Stimulated activated naive B cell treated with anti-CD40 and anti-IgM and Interleukin-4, amounts not matched to agents 10 μg/mL and 1 μg/mL and 100 μg/mL, for 72 hours (primary cell): ENCODE results near the gene LINGO1.
A peak's percentile ranks its signal among the peaks of the same experiment; 100 is the strongest.

Experiments
- ATAC-seq, 2 donors: fragments of 150-1000 bp; cut with Tn5 transposase; replicated peaks; 2 replicates each; pipeline ENCODE4 v1.10.0; 2021; ENCODE audit warnings: moderate library complexity in 1 of 2
- DNase-seq: peaks from one replicate; pipeline ENCODE4 v3.0.0; 2021
- H3K27ac Mint-ChIP-seq: one replicate; pipeline ENCODE4 v1.8.0; 2022; ENCODE audit warnings: mild to moderate bottlenecking, mixed read lengths
- H3K27me3 Mint-ChIP-seq, 2 donors: one replicate each; pipeline ENCODE4 v1.8.0; 2022; ENCODE audit warnings: mixed read lengths in 2 of 2
- H3K36me3 Mint-ChIP-seq, 2 donors: one replicate each; pipeline ENCODE4 v1.8.0; 2022; ENCODE audit warnings: mixed read lengths in 2 of 2, mild to moderate bottlenecking in 1 of 2
- H3K4me1 Mint-ChIP-seq, 2 donors: one replicate each; pipeline ENCODE4 v1.8.0; 2022; ENCODE audit warnings: mixed read lengths in 2 of 2, mild to moderate bottlenecking in 1 of 2
- H3K4me3 Mint-ChIP-seq, 2 donors: one replicate each; pipeline ENCODE4 v1.8.0; 2022; ENCODE audit warnings: mild to moderate bottlenecking in 2 of 2, mixed read lengths in 2 of 2, moderate library complexity in 1 of 2
- H3K9me3 Mint-ChIP-seq, 2 donors: one replicate each; pipeline ENCODE4 v1.8.0; 2022; ENCODE audit warnings: mixed read lengths in 2 of 2, mild to moderate bottlenecking in 1 of 2

The LINGO1 gene

DNA sequence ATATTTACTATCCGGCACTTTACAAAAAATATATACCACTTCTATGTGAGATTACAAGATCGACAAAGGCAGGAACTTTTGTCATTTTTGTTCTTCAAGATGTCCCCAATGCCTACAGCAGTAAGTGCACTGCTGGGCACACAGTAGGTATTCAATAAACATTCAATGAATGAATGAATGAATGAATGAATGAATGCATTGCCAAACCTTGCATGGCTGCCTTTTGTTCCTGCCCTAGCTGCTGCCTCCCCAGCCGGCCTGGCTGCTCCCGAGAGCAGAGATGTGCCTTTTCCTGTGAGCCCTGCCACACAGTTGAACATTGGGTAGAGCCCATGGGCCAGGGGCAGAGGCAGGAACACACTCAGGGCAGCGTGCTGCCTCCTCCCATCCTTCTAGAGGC is 37.5 kb downstream of the LINGO1 start:
- Mint-ChIP-seq H3K4me3 (no peak overlapping the region), H3K4me1 (no peaks in the 10 kb centered on the region), H3K36me3 (no peaks in the 10 kb centered on the region), H3K9me3 (no peaks in the 10 kb centered on the region), H3K27ac (no peak overlapping the region), H3K27me3 (peaks cover 0 to 4% of the 10 kb centered on the region in 2 donors)
- ATAC-seq (no peak), DNase-seq (no peak)

DNA sequence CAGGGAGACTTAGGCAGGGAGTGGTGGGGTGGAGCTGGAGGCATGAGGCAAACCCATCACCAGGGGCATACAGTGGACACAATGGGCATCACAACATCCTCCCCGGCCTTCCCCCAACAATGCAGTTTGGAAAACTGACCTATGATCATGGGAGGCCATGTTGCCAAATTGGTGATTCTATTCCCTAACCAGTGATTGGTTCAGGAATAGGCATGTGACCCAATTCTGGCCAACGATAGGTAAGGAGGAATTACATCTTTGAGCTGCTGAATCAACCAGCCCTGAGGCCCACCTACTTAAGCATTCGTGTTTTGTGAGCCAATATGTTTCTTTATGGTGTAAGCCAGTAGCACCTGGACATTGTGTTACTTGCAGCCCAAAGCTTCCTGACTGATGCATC is 40.0 kb downstream of the LINGO1 start:
- H3K4me3 Mint-ChIP-seq = no peak overlapping the region
- H3K4me1 Mint-ChIP-seq = no peaks in the 10 kb centered on the region
- DNase-seq = no peak
- no peaks in the 10 kb centered on the region for H3K36me3 Mint-ChIP-seq
- peaks cover 0 to 21% of the 10 kb centered on the region in 2 donors for H3K27me3 Mint-ChIP-seq
- H3K9me3 Mint-ChIP-seq = no peaks in the 10 kb centered on the region
- H3K27ac Mint-ChIP-seq = no peak overlapping the region
- no peak for ATAC-seq

GRCh38 chr15:77591968-77592613 is 40.6 kb downstream of the LINGO1 start:
- H3K27ac Mint-ChIP-seq = no peak overlapping the region
- no peaks in the 10 kb centered on the region for H3K4me1 Mint-ChIP-seq
- no peak for ATAC-seq
- no peaks in the 10 kb centered on the region for H3K9me3 Mint-ChIP-seq
- H3K27me3 Mint-ChIP-seq = peaks cover 0 to 21% of the 10 kb centered on the region in 2 donors
- H3K36me3 Mint-ChIP-seq = no peaks in the 10 kb centered on the region
- DNase-seq = no peak
- H3K4me3 Mint-ChIP-seq = no peak overlapping the region

DNA sequence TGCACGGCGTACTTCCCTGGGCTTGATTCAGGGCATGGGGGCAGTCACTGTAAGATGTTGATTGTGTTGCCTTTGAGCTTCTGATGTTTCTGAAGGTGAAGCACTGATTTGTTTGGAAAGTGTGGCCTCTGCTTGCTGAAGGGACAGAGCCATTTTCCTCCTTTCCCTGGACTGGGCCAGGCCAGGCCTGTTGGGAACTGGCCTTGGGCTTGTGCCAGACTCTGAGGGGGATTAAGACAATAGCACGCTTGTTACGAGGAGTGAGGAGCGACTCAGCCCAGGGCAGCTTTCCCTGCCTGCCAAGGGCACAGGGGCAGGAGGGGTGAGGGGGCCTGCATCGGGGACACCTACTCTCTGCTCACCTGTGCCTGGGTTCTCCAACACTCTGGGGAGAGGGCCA is 42.9 kb downstream of the LINGO1 start:
- Mint-ChIP-seq H3K9me3 (no peaks in the 10 kb centered on the region), H3K4me3 (no peak overlapping the region), H3K27ac (no peak overlapping the region), H3K36me3 (no peaks in the 10 kb centered on the region), H3K4me1 (no peaks in the 10 kb centered on the region), H3K27me3 (peaks cover 8 to 27% of the 10 kb centered on the region in 2 donors)
- ATAC-seq (no peak), DNase-seq (no peak)

GRCh38 chr15:77588126-77588525 is 44.6 kb downstream of the LINGO1 start:
- no peaks in the 10 kb centered on the region for H3K4me1 Mint-ChIP-seq
- no peak overlapping the region for H3K4me3 Mint-ChIP-seq
- no peaks in the 10 kb centered on the region for H3K9me3 Mint-ChIP-seq
- peaks cover 8 to 27% of the 10 kb centered on the region in 2 donors for H3K27me3 Mint-ChIP-seq
- DNase-seq = no peak
- no peak overlapping the region for H3K27ac Mint-ChIP-seq
- ATAC-seq = no peak
- no peaks in the 10 kb centered on the region for H3K36me3 Mint-ChIP-seq

GRCh38 chr15:77584691-77585090 is 48.0 kb downstream of the LINGO1 start:
- Mint-ChIP-seq H3K4me1 (peaks cover 4 to 17% of the 10 kb centered on the region in 2 donors), H3K4me3 (no peak overlapping the region)

GRCh38 chr15:77584201-77584600 is 48.5 kb downstream of the LINGO1 start:
- Mint-ChIP-seq H3K27me3 (peaks cover 13 to 21% of the 10 kb centered on the region in 2 donors), H3K27ac (no peak overlapping the region), H3K4me3 (no peak overlapping the region), H3K36me3 (no peaks in the 10 kb centered on the region), H3K4me1 (peaks cover 5 to 17% of the 10 kb centered on the region in 2 donors), H3K9me3 (no peaks in the 10 kb centered on the region)
- ATAC-seq (no peak), DNase-seq (no peak)

More at GRCh38 chr15:77584691-77585090, 48.0 kb downstream of the LINGO1 start:
- Mint-ChIP-seq H3K27ac (no peak overlapping the region), H3K36me3 (no peaks in the 10 kb centered on the region), H3K27me3 (peaks cover 13 to 26% of the 10 kb centered on the region in 2 donors), H3K9me3 (no peaks in the 10 kb centered on the region)
- DNase-seq (no peak), ATAC-seq (no peak)

DNA sequence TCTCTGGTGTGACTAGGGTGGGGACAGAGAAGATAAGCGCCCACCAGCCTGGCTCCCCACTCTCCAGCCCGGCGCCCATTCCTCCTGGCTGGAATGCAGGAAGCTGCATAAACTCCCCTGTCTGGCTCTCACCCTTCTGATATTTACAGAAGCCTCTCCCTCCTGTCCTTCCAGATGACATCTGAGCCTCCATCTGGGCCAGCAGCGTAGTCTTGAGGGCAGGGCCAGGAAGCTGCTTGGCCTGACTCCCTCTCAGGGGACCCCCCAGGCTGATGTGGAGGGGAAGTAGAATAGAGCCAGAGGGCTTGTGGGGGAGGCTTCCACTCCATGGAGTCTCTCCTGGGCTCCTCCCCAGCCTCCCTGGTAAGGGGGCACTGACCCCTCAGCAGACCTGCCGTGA is 49.9 kb downstream of the LINGO1 start:
- peaks cover 16 to 19% of the 10 kb centered on the region in 2 donors for H3K27me3 Mint-ChIP-seq
- no peak overlapping the region for H3K4me3 Mint-ChIP-seq
- H3K27ac Mint-ChIP-seq = no peak overlapping the region
- DNase-seq = no peak
- no peak for ATAC-seq
- H3K36me3 Mint-ChIP-seq = no peaks in the 10 kb centered on the region
- H3K9me3 Mint-ChIP-seq = no peaks in the 10 kb centered on the region
- H3K4me1 Mint-ChIP-seq = peaks cover 7 to 24% of the 10 kb centered on the region in 2 donors

DNA sequence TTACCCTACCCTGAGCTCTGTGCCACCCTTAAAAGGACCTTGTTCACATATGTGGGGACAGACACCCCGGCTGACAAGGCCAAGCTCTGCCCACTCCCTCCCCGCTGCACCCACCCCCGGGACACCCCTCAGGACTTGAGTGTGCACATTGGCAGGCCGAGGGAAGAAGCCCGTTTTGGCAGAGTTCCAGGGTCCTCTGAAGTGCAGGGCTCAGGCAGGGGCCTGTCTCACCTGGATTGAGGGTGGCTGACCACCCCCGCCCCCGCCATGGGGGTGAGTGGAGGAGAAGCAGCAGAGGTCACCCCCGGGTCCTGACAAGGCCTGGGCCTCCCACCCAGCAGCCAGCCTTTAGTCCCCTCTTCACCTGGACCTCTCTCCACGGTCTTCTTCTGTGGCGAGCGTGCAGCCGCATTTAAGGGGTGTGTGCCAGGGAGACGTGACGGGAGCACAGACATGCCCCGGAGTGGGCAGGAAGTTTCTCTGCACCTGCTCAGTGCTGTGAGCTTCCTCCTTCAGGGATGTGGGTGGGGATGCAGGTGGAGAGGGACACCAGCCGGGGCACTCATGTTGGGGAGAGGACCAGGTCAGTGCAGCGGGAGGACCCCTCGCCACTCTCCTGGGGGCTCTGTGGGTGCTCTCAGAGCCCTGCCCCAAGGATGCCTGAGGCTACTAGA is 50.7 kb downstream of the LINGO1 start:
- Mint-ChIP-seq H3K27ac (no peak overlapping the region), H3K27me3 (peaks cover 17 to 19% of the 10 kb centered on the region in 2 donors)

GRCh38 chr15:77580996-77581682 is 51.6 kb downstream of the LINGO1 start:
- no peak overlapping the region for H3K27ac Mint-ChIP-seq
- no peaks in the 10 kb centered on the region for H3K9me3 Mint-ChIP-seq
- DNase-seq (no peak), ATAC-seq (peak; percentile 56 to 66)
- no peaks in the 10 kb centered on the region for H3K36me3 Mint-ChIP-seq
- peaks cover 17 to 18% of the 10 kb centered on the region in 2 donors for H3K27me3 Mint-ChIP-seq
- peaks cover 7 to 24% of the 10 kb centered on the region in 2 donors for H3K4me1 Mint-ChIP-seq
- H3K4me3 Mint-ChIP-seq = no peak overlapping the region

More for the DNA sequence above, 50.7 kb downstream of the LINGO1 start:
- DNase-seq = no peak
- no peak for ATAC-seq
- Mint-ChIP-seq H3K36me3 (no peaks in the 10 kb centered on the region), H3K4me1 (peaks cover 7 to 24% of the 10 kb centered on the region in 2 donors), H3K4me3 (no peak overlapping the region), H3K9me3 (no peaks in the 10 kb centered on the region)

DNA sequence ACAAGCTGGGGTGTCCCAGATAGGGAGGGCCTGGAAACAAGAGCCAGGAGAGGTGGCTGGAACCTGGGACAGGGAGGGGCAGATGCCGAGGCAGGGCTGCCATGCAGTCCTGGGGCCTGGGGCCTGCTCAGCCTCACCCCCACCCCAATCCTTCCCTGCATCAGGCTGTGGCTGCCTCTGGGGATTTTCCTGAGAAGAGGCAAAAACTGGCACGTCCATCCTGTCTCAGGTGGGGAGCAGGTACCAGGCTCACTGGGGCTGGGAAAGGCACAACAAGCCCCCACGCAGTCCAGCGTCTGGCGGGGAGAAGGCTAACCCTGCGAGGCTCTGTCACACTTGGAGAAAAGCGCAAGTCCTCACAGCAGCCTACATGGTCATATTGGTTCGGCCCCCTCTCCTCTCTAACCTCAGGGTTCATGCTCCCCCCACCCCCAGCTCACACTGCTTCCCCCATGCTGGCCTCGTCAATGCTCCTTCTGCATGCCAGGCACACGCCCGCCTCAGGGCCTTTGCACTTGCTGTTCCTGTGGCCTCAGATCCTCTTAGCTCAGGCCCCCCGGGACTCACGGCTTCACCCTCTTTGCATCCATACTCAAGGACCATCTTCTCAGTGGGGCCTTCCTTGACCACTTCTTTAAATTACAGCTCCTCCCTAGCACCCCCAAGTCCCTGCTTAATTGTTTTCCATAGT is 53.1 kb downstream of the LINGO1 start:
- H3K27ac Mint-ChIP-seq = no peak overlapping the region
- DNase-seq (no peak), ATAC-seq (no peak)
- H3K4me3 Mint-ChIP-seq = no peak overlapping the region
- no peaks in the 10 kb centered on the region for H3K36me3 Mint-ChIP-seq
- H3K9me3 Mint-ChIP-seq = no peaks in the 10 kb centered on the region
- H3K27me3 Mint-ChIP-seq = peaks cover 10 to 11% of the 10 kb centered on the region in 2 donors
- H3K4me1 Mint-ChIP-seq = peaks cover 7 to 24% of the 10 kb centered on the region in 2 donors

- H3K4me1 Mint-ChIP-seq = peaks cover 7 to 24% of the 10 kb centered on the region in 2 donors
- ATAC-seq (peak; percentile 8 to 14), DNase-seq (no peak)
- H3K9me3 Mint-ChIP-seq = no peaks in the 10 kb centered on the region
- no peaks in the 10 kb centered on the region for H3K36me3 Mint-ChIP-seq
- H3K27me3 Mint-ChIP-seq = peaks cover 10 to 11% of the 10 kb centered on the region in 2 donors
- no peak overlapping the region for H3K27ac Mint-ChIP-seq
- no peak overlapping the region for H3K4me3 Mint-ChIP-seq
Observed at GRCh38 chr15:77578641-77579372, 53.9 kb downstream of the LINGO1 start.

DNA sequence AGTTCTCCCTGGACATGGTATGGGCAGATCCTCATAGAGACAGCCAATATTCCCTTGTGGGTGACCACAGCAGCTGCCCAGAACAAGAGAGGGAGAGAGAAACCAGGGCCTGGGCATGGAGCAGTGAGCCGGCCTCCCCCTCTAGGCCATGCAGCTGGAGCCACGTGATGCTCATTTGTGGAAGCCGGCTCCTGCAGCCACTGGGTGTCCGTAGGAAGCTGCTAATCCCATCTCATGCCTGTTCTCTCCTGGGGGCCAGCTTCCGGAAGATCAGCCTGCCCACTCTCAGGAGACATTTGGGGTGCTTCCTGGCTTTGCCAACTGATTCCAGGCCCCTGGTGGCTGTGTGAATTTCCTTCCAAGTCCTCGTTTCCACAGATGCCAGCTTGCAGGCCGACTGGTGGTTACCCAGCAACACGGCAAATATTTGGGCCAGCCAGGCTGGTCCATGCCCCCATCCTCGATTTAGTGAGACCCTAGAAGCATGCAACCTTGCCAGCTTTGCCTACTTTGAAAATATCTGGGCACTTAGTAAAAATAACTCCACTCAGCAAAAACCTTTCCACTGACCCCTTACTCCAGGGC is 55.3 kb downstream of the LINGO1 start:
- DNase-seq = no peak
- H3K27ac Mint-ChIP-seq = no peak overlapping the region

More for the DNA sequence above, 55.3 kb downstream of the LINGO1 start:
- ATAC-seq = no peak
- no peaks in the 10 kb centered on the region for H3K9me3 Mint-ChIP-seq
- no peaks in the 10 kb centered on the region for H3K36me3 Mint-ChIP-seq
- peaks cover 7 to 23% of the 10 kb centered on the region in 2 donors for H3K4me1 Mint-ChIP-seq
- peaks cover 10 to 11% of the 10 kb centered on the region in 2 donors for H3K27me3 Mint-ChIP-seq
- H3K4me3 Mint-ChIP-seq = no peak overlapping the region
